KMS-11 (cell line): ENCODE data around the gene RNF220.

Source experiments
- H2AFZ ChIP-seq: fragments of 200-600 bp; sonication (generic); 2 replicates; pipeline ENCODE4 v1.6.1; 2016; ENCODE audit warnings: antibody characterized with exemption, mixed run types, low read depth
- H3K27ac ChIP-seq: fragments of 200-600 bp; sonication (generic); 2 replicates; pipeline ENCODE4 v1.6.1; 2016; ENCODE audit warnings: mild to moderate bottlenecking, mixed run types
- H3K27me3 ChIP-seq: fragments of 200-600 bp; sonication (generic); 2 replicates; pipeline ENCODE4 v1.6.1; 2017; ENCODE audit warnings: mild to moderate bottlenecking, low read depth, mixed run types, moderate library complexity; ENCODE audit not compliant: insufficient read depth
- H3K36me3 ChIP-seq: fragments of 200-600 bp; sonication (generic); 2 replicates; pipeline ENCODE4 v1.6.1; 2017; ENCODE audit warnings: mild to moderate bottlenecking, mixed run types; ENCODE audit not compliant: insufficient read depth
- H3K4me1 ChIP-seq: fragments of 200-600 bp; sonication (generic); 2 replicates; pipeline ENCODE4 v1.6.1; 2016; ENCODE audit warnings: mild to moderate bottlenecking, low read depth, mixed run types; ENCODE audit not compliant: poor library complexity, severe bottlenecking
- H3K4me2 ChIP-seq: fragments of 200-600 bp; sonication (generic); 2 replicates; pipeline ENCODE4 v1.7.0; 2016; ENCODE audit warnings: mild to moderate bottlenecking, mixed run types
- H3K4me3 ChIP-seq: fragments of 200-600 bp; sonication (generic); IDR thresholded peaks from 2 replicates; pipeline ENCODE4 v1.6.1; 2017; ENCODE audit warnings: low read depth, low read length, mixed read lengths; ENCODE audit not compliant: insufficient read depth
- H3K79me2 ChIP-seq: fragments of 200-600 bp; sonication (generic); 2 replicates; pipeline ENCODE4 v1.6.1; 2016; ENCODE audit warnings: low read depth, mixed run types; ENCODE audit not compliant: insufficient read depth
- H3K9ac ChIP-seq: fragments of 200-600 bp; sonication (generic); 2 replicates; pipeline ENCODE4 v1.6.1; 2016; ENCODE audit warnings: mild to moderate bottlenecking, mixed run types
- H4K20me1 ChIP-seq: fragments of 200-600 bp; sonication (generic); 2 replicates; pipeline ENCODE4 v1.6.1; 2016; ENCODE audit warnings: mild to moderate bottlenecking, mixed run types; ENCODE audit not compliant: insufficient read depth
- CTCF ChIP-seq: fragments of 200-600 bp; sonication (generic); conservative IDR thresholded peaks from 2 replicates; pipeline ENCODE4 v1.6.1; 2017; ENCODE audit warnings: low read depth, mild to moderate bottlenecking, antibody characterized with exemption, low read length, moderate library complexity, mixed read lengths

RNF220 gene

DNA sequence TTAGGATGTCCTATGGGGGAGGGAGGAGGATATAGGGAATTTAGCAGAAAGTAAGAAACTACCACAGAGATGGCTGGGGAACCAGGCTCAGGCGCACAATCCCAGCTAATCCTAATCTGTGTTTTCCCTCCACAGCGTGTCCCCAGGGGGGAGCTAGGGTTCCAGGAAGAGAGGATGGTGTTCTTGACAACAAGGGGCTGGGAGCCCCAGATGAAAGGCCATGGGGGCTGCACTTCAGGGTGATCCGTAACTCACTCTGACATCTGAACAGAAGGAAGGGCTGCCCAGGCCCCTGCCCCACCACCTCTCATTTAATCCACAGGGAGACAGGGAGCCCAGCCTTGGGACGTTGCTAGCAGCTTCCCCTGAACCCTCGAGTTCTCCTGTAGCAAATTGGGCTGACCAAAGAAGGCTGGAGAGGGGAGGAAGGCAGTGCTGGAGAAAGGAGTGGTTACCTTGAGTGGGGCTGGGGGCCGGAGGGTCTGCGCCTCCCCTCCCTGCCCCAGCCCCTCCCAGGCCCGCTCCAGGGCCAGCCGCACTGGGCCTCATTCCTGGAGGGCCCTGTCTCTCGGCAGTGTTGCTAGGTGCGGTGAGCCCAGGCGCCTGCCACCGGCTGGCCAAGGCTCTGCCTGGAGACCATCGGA lies 137.5 kb downstream of the RNF220 start:
- Histone ChIP-seq H3K27me3 (no peaks in the 10 kb centered on the region), H3K36me3 (no peaks in the 10 kb centered on the region), H2AFZ (no peak overlapping the region), H3K4me2 (no peak overlapping the region), H3K4me3 (no peak overlapping the region), H4K20me1 (no peaks in the 10 kb centered on the region), H3K4me1 (no peaks in the 10 kb centered on the region), H3K9ac (no peak overlapping the region), H3K79me2 (no peaks in the 10 kb centered on the region), H3K27ac (no peak overlapping the region)
- no peak for TF ChIP-seq CTCF

GRCh38 chr1:44543064-44543744 lies 138.1 kb downstream of the RNF220 start:
- no peak overlapping the region for H3K9ac ChIP-seq
- H3K4me2 ChIP-seq: no peak overlapping the region
- H3K36me3 ChIP-seq: no peaks in the 10 kb centered on the region
- no peaks in the 10 kb centered on the region for H3K27me3 ChIP-seq
- H2AFZ ChIP-seq: no peak overlapping the region
- no peaks in the 10 kb centered on the region for H4K20me1 ChIP-seq
- no peaks in the 10 kb centered on the region for H3K79me2 ChIP-seq
- H3K27ac ChIP-seq: no peak overlapping the region
- no peak overlapping the region for H3K4me3 ChIP-seq
- no peak for TF ChIP-seq CTCF
- H3K4me1 ChIP-seq: no peaks in the 10 kb centered on the region

- TF ChIP-seq CTCF: no peak
- H3K79me2 ChIP-seq: no peaks in the 10 kb centered on the region
- H3K9ac ChIP-seq: no peak overlapping the region
Measured at GRCh38 chr1:44543786-44544185, 138.7 kb downstream of the RNF220 start.

DNA sequence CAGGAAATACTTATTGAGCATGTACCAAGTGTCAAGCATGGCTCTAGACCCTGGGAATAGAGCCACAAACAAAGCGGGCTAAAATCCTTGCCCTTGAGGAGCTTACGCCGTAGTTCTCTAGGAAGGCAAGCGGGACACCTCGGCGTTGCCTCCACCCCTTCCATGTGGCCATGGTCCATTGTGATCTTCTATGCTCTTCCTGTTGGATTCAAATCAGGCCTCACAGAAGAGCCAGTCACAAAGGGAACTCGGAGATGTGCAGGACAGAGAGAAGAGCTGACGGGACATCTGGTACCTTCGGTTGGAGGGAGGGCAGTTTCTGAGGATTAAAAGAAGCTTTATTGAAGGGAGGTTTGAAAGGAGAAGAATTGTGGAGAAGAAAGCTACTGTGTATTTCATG lies 139.9 kb downstream of the RNF220 start:
- no peaks in the 10 kb centered on the region for H3K27me3 ChIP-seq
- H3K4me3 ChIP-seq: no peak overlapping the region

More at GRCh38 chr1:44543786-44544185, 138.7 kb downstream of the RNF220 start:
- no peak overlapping the region for H3K27ac ChIP-seq
- no peak overlapping the region for H3K4me2 ChIP-seq
- no peaks in the 10 kb centered on the region for H3K36me3 ChIP-seq
- no peaks in the 10 kb centered on the region for H4K20me1 ChIP-seq
- H3K4me1 ChIP-seq: no peaks in the 10 kb centered on the region
- no peak overlapping the region for H2AFZ ChIP-seq
- no peak overlapping the region for H3K4me3 ChIP-seq
- H3K27me3 ChIP-seq: no peaks in the 10 kb centered on the region

More for the DNA sequence above, 139.9 kb downstream of the RNF220 start:
- H3K4me2 ChIP-seq: no peak overlapping the region
- H3K36me3 ChIP-seq: no peaks in the 10 kb centered on the region
- TF ChIP-seq CTCF: no peak
- no peak overlapping the region for H3K9ac ChIP-seq
- H3K27ac ChIP-seq: no peak overlapping the region
- no peaks in the 10 kb centered on the region for H3K4me1 ChIP-seq
- no peaks in the 10 kb centered on the region for H4K20me1 ChIP-seq
- H3K79me2 ChIP-seq: no peaks in the 10 kb centered on the region
- no peak overlapping the region for H2AFZ ChIP-seq
